Activated naive CD4-positive, alpha-beta T cell treated with anti-CD3 and anti-CD28 coated beads, Interleukin-2, amount 50 U/mL, for 72 hours (primary cell): Measurements from ENCODE around the gene CCDC134. TPM values are rescaled to one million over a fixed set of nuclear protein-coding genes. Genes with fewer than 3 reads are reported as not detected.

Experiments
- ATAC-seq, 2 donors: fragments of 150-1000 bp; cut with Tn5 transposase; 2 replicates each; pipeline ENCODE4 v1.10.0; 2021; ENCODE audit warnings: mild to moderate bottlenecking in 2 of 2, moderate library complexity in 2 of 2
- DNase-seq, 2 donors: peaks; one replicate each; pipeline ENCODE4 v3.0.0; 2021 to 2022; ENCODE audit warnings: low spot score in 2 of 2
- H3K27ac Mint-ChIP-seq, 2 donors: one replicate each; pipeline ENCODE4 v1.8.0; 2022; ENCODE audit warnings: mild to moderate bottlenecking in 2 of 2, mixed read lengths in 2 of 2
- H3K36me3 Mint-ChIP-seq, 2 donors: one replicate each; pipeline ENCODE4 v1.8.0; 2022; ENCODE audit warnings: mixed read lengths in 2 of 2
- H3K9me3 Mint-ChIP-seq, 2 donors: one replicate each; pipeline ENCODE4 v1.8.0; 2022; ENCODE audit warnings: mixed read lengths in 2 of 2
- total RNA-seq, 2 donors: library from RNA; stranded (reverse); gene quantifications; one replicate each; pipeline ENCODE4 v1.2.3, GENCODE V29; 2022

CCDC134 gene
- total RNA-seq, 2 donors from 2014 or later, result 16.7 to 31.7 TPM

- H3K27ac Mint-ChIP-seq, result peak overlapping the region; percentile 10 to 22
- H3K36me3 Mint-ChIP-seq, result no peaks in the 10 kb centered on the region
- DNase-seq (no peak), ATAC-seq (no peak)
- H3K9me3 Mint-ChIP-seq, result no peaks in the 10 kb centered on the region
These were observed 13.4 kb downstream of the CCDC134 start for GRCh38 chr22:41813726-41814410.

- Mint-ChIP-seq H3K9me3 (no peaks in the 10 kb centered on the region), H3K36me3 (no peaks in the 10 kb centered on the region), H3K27ac (no peak overlapping the region)
- ATAC-seq, result no peak
- DNase-seq, result no peak
These were observed 15.2 kb downstream of the CCDC134 start for GRCh38 chr22:41815716-41816115.

- no peak for DNase-seq
- H3K27ac Mint-ChIP-seq, result no peak overlapping the region
- H3K9me3 Mint-ChIP-seq, result no peaks in the 10 kb centered on the region
- ATAC-seq, result no peak
- no peaks in the 10 kb centered on the region for H3K36me3 Mint-ChIP-seq
These were observed 15.8 kb downstream of the CCDC134 start for GRCh38 chr22:41816241-41816640.

GRCh38 chr22:41816871-41817270 is 16.4 kb downstream of the CCDC134 start:
- Mint-ChIP-seq H3K36me3 (no peaks in the 10 kb centered on the region), H3K9me3 (no peaks in the 10 kb centered on the region), H3K27ac (no peak overlapping the region)
- no peak for DNase-seq
- peak in 1 of 2 donors; percentile 34 for ATAC-seq

GRCh38 chr22:41818011-41818410 is 17.5 kb downstream of the CCDC134 start:
- DNase-seq, result no peak
- no peak for ATAC-seq
- H3K27ac Mint-ChIP-seq, result no peak overlapping the region
- no peaks in the 10 kb centered on the region for H3K9me3 Mint-ChIP-seq
- H3K36me3 Mint-ChIP-seq, result no peaks in the 10 kb centered on the region

- Mint-ChIP-seq H3K9me3 (no peaks in the 10 kb centered on the region), H3K36me3 (no peaks in the 10 kb centered on the region)
- no peak for DNase-seq
These were observed 18.1 kb downstream of the CCDC134 start for GRCh38 chr22:41818596-41818995.

GRCh38 chr22:41819257-41819656 is 18.8 kb downstream of the CCDC134 start:
- DNase-seq (no peak), ATAC-seq (no peak)
- H3K36me3 Mint-ChIP-seq, result peaks cover 0 to 6% of the 10 kb centered on the region in 2 donors
- no peak overlapping the region for H3K27ac Mint-ChIP-seq
- no peaks in the 10 kb centered on the region for H3K9me3 Mint-ChIP-seq

More at GRCh38 chr22:41818596-41818995, 18.1 kb downstream of the CCDC134 start:
- no peak overlapping the region for H3K27ac Mint-ChIP-seq
- no peak for ATAC-seq

GRCh38 chr22:41820447-41820846 is 20.0 kb downstream of the CCDC134 start:
- ATAC-seq, result no peak
- Mint-ChIP-seq H3K27ac (peak overlapping the region in 1 of 2 donors; percentile 51), H3K9me3 (no peaks in the 10 kb centered on the region), H3K36me3 (peaks cover 0 to 7% of the 10 kb centered on the region in 2 donors)
- DNase-seq, result no peak

GRCh38 chr22:41821471-41822316 is 21.2 kb downstream of the CCDC134 start:
- Mint-ChIP-seq H3K36me3 (peaks cover 0 to 7% of the 10 kb centered on the region in 2 donors), H3K9me3 (no peaks in the 10 kb centered on the region), H3K27ac (peak overlapping the region; percentile 34 to 75)
- ATAC-seq (peak in 1 of 2 donors; percentile 2), DNase-seq (no peak)

- no peaks in the 10 kb centered on the region for H3K9me3 Mint-ChIP-seq
- peaks cover 0 to 7% of the 10 kb centered on the region in 2 donors for H3K36me3 Mint-ChIP-seq
- DNase-seq (peak; percentile 50 to 64), ATAC-seq (peak; percentile 98 to 99)
- peak overlapping the region; percentile 34 to 75 for H3K27ac Mint-ChIP-seq
These were observed 22.0 kb downstream of the CCDC134 start for GRCh38 chr22:41822317-41823057.

GRCh38 chr22:41823797-41824196 is 23.3 kb downstream of the CCDC134 start:
- H3K27ac Mint-ChIP-seq, result peak overlapping the region; percentile 75 to 94

GRCh38 chr22:41825376-41825775 is 24.9 kb downstream of the CCDC134 start:
- DNase-seq (no peak), ATAC-seq (no peak)
- Mint-ChIP-seq H3K9me3 (no peaks in the 10 kb centered on the region), H3K27ac (peak overlapping the region; percentile 67 to 75), H3K36me3 (peaks cover 0 to 15% of the 10 kb centered on the region in 2 donors)

More at GRCh38 chr22:41823797-41824196, 23.3 kb downstream of the CCDC134 start:
- Mint-ChIP-seq H3K36me3 (peaks cover 0 to 7% of the 10 kb centered on the region in 2 donors), H3K9me3 (no peaks in the 10 kb centered on the region)
- no peak for ATAC-seq
- DNase-seq, result no peak

GRCh38 chr22:41826021-41826420 is 25.5 kb downstream of the CCDC134 start:
- Mint-ChIP-seq H3K36me3 (peaks cover under 1 to 19% of the 10 kb centered on the region in 2 donors), H3K27ac (peak overlapping the region in 1 of 2 donors; percentile 81), H3K9me3 (no peaks in the 10 kb centered on the region)
- DNase-seq (no peak), ATAC-seq (no peak)

GRCh38 chr22:41826430-41827383 is 26.2 kb downstream of the CCDC134 start:
- DNase-seq, result no peak
- ATAC-seq, result no peak
- Mint-ChIP-seq H3K36me3 (peaks cover 4 to 26% of the 10 kb centered on the region in 2 donors), H3K9me3 (no peaks in the 10 kb centered on the region), H3K27ac (peak overlapping the region in 1 of 2 donors; percentile 81)

- Mint-ChIP-seq H3K27ac (no peak overlapping the region), H3K36me3 (peaks cover 4 to 33% of the 10 kb centered on the region in 2 donors), H3K9me3 (no peaks in the 10 kb centered on the region)
- ATAC-seq (no peak), DNase-seq (no peak)
These were observed 27.2 kb downstream of the CCDC134 start for GRCh38 chr22:41827671-41828070.

- H3K27ac Mint-ChIP-seq, result peak overlapping the region; percentile 24 to 32
- H3K36me3 Mint-ChIP-seq, result peaks cover 4 to 34% of the 10 kb centered on the region in 2 donors
- no peaks in the 10 kb centered on the region for H3K9me3 Mint-ChIP-seq
- ATAC-seq (no peak), DNase-seq (no peak)
These were observed 28.0 kb downstream of the CCDC134 start for GRCh38 chr22:41828516-41828915.
